Fibroblast of pulmonary artery (primary cell): Measurements from ENCODE around the gene WDFY1.

ENCODE experiments used
- DNase-seq: peaks from one replicate; pipeline ENCODE4 v3.0.0-alpha.2; 2010; ENCODE audit warnings: low read depth
- H3K4me3 ChIP-seq: replicated peaks from 2 replicates; pipeline ENCODE4 v1.5.1; 2011; ENCODE audit warnings: low read depth, mild to moderate bottlenecking, control low read depth, low read length, moderate library complexity
- CTCF ChIP-seq: IDR thresholded peaks from 2 replicates; pipeline ENCODE4 v1.5.1; 2011; ENCODE audit warnings: mild to moderate bottlenecking, control low read depth, low read length, inconsistent platforms; ENCODE audit errors: missing control alignments

Gene WDFY1

GRCh38 chr2:223957092-223957851 is 12.1 kb upstream of the WDFY1 start, which contains the start of gene MRPL44:
MRPL44 (plus strand) TSS chr2:223957463; CDS start chr2:223957473, 10 bp downstream.
- H3K4me3 ChIP-seq, result peak within 1 kb of the TSS; percentile 90
- TF ChIP-seq CTCF, result no peak
- DNase-seq, result peak; percentile 97

- DNase-seq, result no peak
- no peak for TF ChIP-seq CTCF
- no peak overlapping the region for H3K4me3 ChIP-seq
Measured at GRCh38 chr2:223956300-223956699, 11.2 kb upstream of the WDFY1 start.

- DNase-seq, result peak; percentile 91
- H3K4me3 ChIP-seq, result no peak overlapping the region
- peak; percentile 2 for TF ChIP-seq CTCF
Measured at GRCh38 chr2:223954401-223954800, 9.3 kb upstream of the WDFY1 start.

GRCh38 chr2:223952280-223952968 is 7.3 kb upstream of the WDFY1 start:
- DNase-seq, result no peak
- no peak overlapping the region for H3K4me3 ChIP-seq
- no peak for TF ChIP-seq CTCF

GRCh38 chr2:223950448-223951347 is 5.6 kb upstream of the WDFY1 start:
- no peak overlapping the region for H3K4me3 ChIP-seq
- TF ChIP-seq CTCF, result no peak
- DNase-seq, result no peak

- TF ChIP-seq CTCF, result no peak
- no peak overlapping the region for H3K4me3 ChIP-seq
- DNase-seq, result no peak
Measured at GRCh38 chr2:223949241-223949840, 4.2 kb upstream of the WDFY1 start.
